ENCODE measurements around the gene OSBPL8. TPM values are rescaled to one million over a fixed set of nuclear protein-coding genes. Genes with fewer than 3 reads are reported as not detected.

The OSBPL8 gene
- total and polyA plus RNA-seq, 9 of the 15 experiments (the other 6 are each of a cell fraction or from before 2014, with no cell fraction given) = 17.4 to 82.7 (median 42.8) TPM

- no peak for FAIRE-seq
- no peak overlapping the region for H3K27ac ChIP-seq (ENCODE audit: extremely low read depth, low read depth, low read length)
- intact Hi-C loops (cut with micrococcal nuclease) (no loop called here), in situ Hi-C loops (cut with MboI) (no loop called here)
- no peaks in the 10 kb centered on the region for H3K79me2 ChIP-seq (ENCODE audit: control insufficient read depth, insufficient read depth, low read length)
- POLR2A ChIA-PET = no interaction called here
- no peaks in the 10 kb centered on the region for H3K27me3 ChIP-seq (ENCODE audit: control insufficient read depth in 2 of 2, insufficient read depth in 2 of 2, low read length in 2 of 2)
- no peak for ATAC-seq
- BruUV-seq (replicated peaks) = no TSS peak
- CTCF ChIA-PET (ENCODE audit: low intra/inter-chr PET ratio) = no interaction called here
- H3K36me3 ChIP-seq (ENCODE audit: control insufficient read depth, insufficient read depth, low read length) = peaks cover 48% of the 10 kb centered on the region
- H3K4me2 ChIP-seq (ENCODE audit: insufficient read depth, low read length) = no peak overlapping the region
- DNase-seq (ENCODE audit: extremely low read depth in 1 of 4, low spot score in 3 of 4) = no peak
- no peak overlapping the region for H2AFZ ChIP-seq (ENCODE audit: low read depth, low read length)
- TF ChIP-seq AFF4 (CRISPR knock-in tag; IDR thresholded peaks at IDR 0.05) = no peak
- TF ChIP-seq KLF10 (CRISPR knock-in tag; IDR thresholded peaks at IDR 0.05) = no peak
- TF ChIP-seq ARID1B (IDR thresholded peaks at IDR 0.05) = no peak
- TF ChIP-seq POLR3G (IDR thresholded peaks at IDR 0.05; ENCODE audit: extremely low read depth, insufficient read length, insufficient replicate concordance) = no peak
- TF ChIP-seq BRF1 (IDR thresholded peaks at IDR 0.05; ENCODE audit: borderline replicate concordance, extremely low read depth, insufficient read length) = no peak
- TF ChIP-seq ZNF384 (IDR thresholded peaks at IDR 0.05; ENCODE audit: low read depth, low read length) = no peak
- no peaks in the 10 kb centered on the region for H3K9me1 ChIP-seq (ENCODE audit: control insufficient read depth, insufficient read depth, low read length)
- H4K20me1 ChIP-seq (replicated peaks; ENCODE audit: control insufficient read depth, insufficient read depth, low read length) = no peaks in the 10 kb centered on the region
- no peaks in the 10 kb centered on the region for H3K9me3 ChIP-seq (replicated peaks; ENCODE audit: control insufficient read depth, insufficient read depth, low read depth, low read length)
- peaks cover 0 to 2% of the 10 kb centered on the region in 2 experiments; a peak in 2 of 5 replicates for H3K4me1 ChIP-seq (replicated peaks in 1 of 2; ENCODE audit: control insufficient read depth in 2 of 2, insufficient read depth in 2 of 2, low read length in 2 of 2)
- no peak overlapping the region for H3K4me3 ChIP-seq
- 85% methylated on average over 1 of the region's 1 CpG for WGBS (ENCODE audit: insufficient coverage, low coverage, missing lambda C conversion rate)
- H3K9ac ChIP-seq (ENCODE audit: insufficient read depth in 1 of 2, low read depth in 2 of 2, low read length in 2 of 2) = no peak overlapping the region
These were observed 185.1 kb downstream of the OSBPL8 start for GRCh38 chr12:76374386-76375020.
